IMR-90 (cell line): ENCODE data around the gene BTD. TPM values are rescaled to one million over a fixed set of nuclear protein-coding genes. Genes with fewer than 3 reads are reported as not detected.
A peak's percentile ranks its signal among the peaks of the same experiment; 100 is the strongest.

Experiments used
- ATAC-seq: fragments of 200-7000 bp; cut with Tn5 transposase; 2 replicates; pipeline ENCODE4 v1.9.1; 2020; ENCODE audit warnings: low read depth, mild to moderate bottlenecking, moderate library complexity
- BruUV-seq: library from RNA; stranded (reverse); fragments of 400-500 nt; replicated peaks from 2 replicates; lab custom pipeline; 2021; lab: Mats Ljungman, UMichigan
- CTCF ChIA-PET: fragments of 300-600 bp; formaldehyde crosslinking; extraction: SDS; loops from one replicate; lab custom pipeline; 2021; ENCODE audit warnings: antibody characterized with exemption; lab: Yijun Ruan, JAX
- POLR2A ChIA-PET: fragments of 300-600 bp; sonication (Branson Sonifier 250); formaldehyde crosslinking; loops from one replicate; lab custom pipeline; 2022; ENCODE audit warnings: antibody characterized with exemption; ENCODE audit not compliant: unreplicated experiment; lab: Charles Lee
- DNase-seq: peaks from one replicate; pipeline ENCODE4 v3.0.0; 2013
- H2AFZ ChIP-seq: replicated peaks from 2 replicates; pipeline ENCODE3; 2013; ENCODE audit warnings: low read length, mild to moderate bottlenecking; ENCODE audit not compliant: poor library complexity
- H2AK5ac ChIP-seq: 2 replicates; pipeline ENCODE4 v1.6.1; 2013; ENCODE audit warnings: low read depth, low read length, inconsistent platforms
- H2AK9ac ChIP-seq: replicated peaks from 2 replicates; pipeline ENCODE3; 2013; ENCODE audit warnings: mild to moderate bottlenecking, low read depth, low read length, moderate library complexity; ENCODE audit not compliant: poor library complexity
- H2BK120ac ChIP-seq: 2 replicates; pipeline ENCODE4 v1.6.1; 2013; ENCODE audit warnings: low read depth, low read length, inconsistent platforms
- H2BK15ac ChIP-seq: 3 replicates; pipeline ENCODE4 v1.6.1; 2013; ENCODE audit warnings: low read depth, low read length, inconsistent platforms
- H2BK20ac ChIP-seq: 2 replicates; pipeline ENCODE4 v1.6.1; 2013; ENCODE audit warnings: low read depth, mild to moderate bottlenecking, inconsistent platforms, low read length, moderate library complexity
- H2BK5ac ChIP-seq: 2 replicates; pipeline ENCODE4 v1.6.1; 2013; ENCODE audit warnings: mild to moderate bottlenecking, low read depth, low read length, inconsistent platforms; ENCODE audit not compliant: poor library complexity, severe bottlenecking
- H3K14ac ChIP-seq: replicated peaks from 2 replicates; pipeline ENCODE4 v1.6.1; 2013; ENCODE audit warnings: low read depth, low read length, inconsistent platforms
- H3K18ac ChIP-seq: 2 replicates; pipeline ENCODE4 v1.6.1; 2013; ENCODE audit warnings: low read depth, low read length, control low read depth
- H3K23ac ChIP-seq: 2 replicates; pipeline ENCODE4 v1.6.1; 2013; ENCODE audit warnings: low read depth, low read length, inconsistent platforms
- H3K27ac ChIP-seq: 2 replicates; pipeline ENCODE4 v1.5.1; 2013; ENCODE audit warnings: mild to moderate bottlenecking, control low read depth, low read length; ENCODE audit not compliant: insufficient read depth
- H3K27me3 ChIP-seq: 2 replicates; pipeline ENCODE4 v1.6.1; 2013; ENCODE audit warnings: low read length; ENCODE audit not compliant: control insufficient read depth, insufficient read depth
- H3K36me3 ChIP-seq: 2 replicates; pipeline ENCODE4 v1.6.1; 2013; ENCODE audit warnings: low read length, mixed read lengths; ENCODE audit not compliant: control insufficient read depth, insufficient read depth
- H3K4ac ChIP-seq: 2 replicates; pipeline ENCODE4 v1.6.1; 2013; ENCODE audit warnings: low read depth, low read length, inconsistent platforms
- H3K4me1 ChIP-seq: 2 replicates; pipeline ENCODE4 v1.6.1; 2013; ENCODE audit warnings: low read length, mixed read lengths; ENCODE audit not compliant: control insufficient read depth, insufficient read depth
- H3K4me2 ChIP-seq: 2 replicates; pipeline ENCODE4 v1.6.1; 2013; ENCODE audit warnings: low read depth, mild to moderate bottlenecking, control low read depth, low read length, moderate library complexity
- H3K4me3 ChIP-seq: 2 replicates; pipeline ENCODE4 v1.5.1; 2013; ENCODE audit warnings: low read depth, mild to moderate bottlenecking, control low read depth, low read length, moderate library complexity; ENCODE audit not compliant: insufficient read depth
- H3K56ac ChIP-seq: 2 replicates; pipeline ENCODE4 v1.6.1; 2013; ENCODE audit warnings: low read length, inconsistent platforms; ENCODE audit not compliant: insufficient read depth; ENCODE audit errors: extremely low read depth
- H3K79me1 ChIP-seq, 2 experiments: 2 replicates each; pipeline ENCODE4 v1.6.1; 2013; ENCODE audit warnings: low read length in 2 of 2, inconsistent platforms in 1 of 2, low read depth in 1 of 2
- H3K9ac ChIP-seq: 2 replicates; pipeline ENCODE4 v1.6.1; 2013; ENCODE audit warnings: low read depth, low read length, control low read depth
- H3K9me1 ChIP-seq: 2 replicates; pipeline ENCODE4 v1.6.1; 2013; ENCODE audit warnings: low read length, inconsistent platforms; ENCODE audit not compliant: insufficient read depth
- H3K9me3 ChIP-seq: 2 replicates; pipeline ENCODE4 v1.6.1; 2013; ENCODE audit warnings: low read length; ENCODE audit not compliant: control insufficient read depth, insufficient read depth
- H4K20me1 ChIP-seq: 2 replicates; pipeline ENCODE4 v1.6.1; 2013; ENCODE audit warnings: low read length, inconsistent platforms; ENCODE audit not compliant: insufficient read depth
- H4K5ac ChIP-seq: 2 replicates; pipeline ENCODE4 v1.6.1; 2013; ENCODE audit warnings: mild to moderate bottlenecking, low read depth, low read length, control low read depth
- H4K8ac ChIP-seq, 2 experiments: 2 replicates each; pipeline ENCODE4 v1.6.1; 2013; ENCODE audit warnings: low read depth in 2 of 2, low read length in 2 of 2, control low read depth in 1 of 2, inconsistent platforms in 1 of 2
- H4K91ac ChIP-seq: 2 replicates; pipeline ENCODE4 v1.6.1; 2013; ENCODE audit warnings: low read depth, low read length, inconsistent platforms; ENCODE audit not compliant: insufficient read depth
- BHLHE40 ChIP-seq: fragments of 150-350 bp; IDR thresholded peaks from 2 replicates; pipeline ENCODE4 v1.6.1; 2016; ENCODE audit warnings: mild to moderate bottlenecking, low read depth, low read length
- CHD1 ChIP-seq: IDR thresholded peaks from 2 replicates; pipeline ENCODE4 v1.6.1; 2012; ENCODE audit warnings: low read depth, low read length, improper control_type of control experiment
- FOS ChIP-seq: fragments of 150-350 bp; IDR thresholded peaks from 2 replicates; pipeline ENCODE4 v1.6.1; 2016; ENCODE audit warnings: low read depth, low read length
- MAFK ChIP-seq: IDR thresholded peaks from 2 replicates; pipeline ENCODE4 v1.6.1; 2012; ENCODE audit warnings: low read depth, low read length, improper control_type of control experiment
- MXI1 ChIP-seq: IDR thresholded peaks from 2 replicates; pipeline ENCODE4 v1.6.1; 2012; ENCODE audit warnings: low read depth, mild to moderate bottlenecking, low read length, moderate library complexity, borderline replicate concordance
- NFE2L2 ChIP-seq: fragments of 150-350 bp; IDR thresholded peaks from 2 replicates; pipeline ENCODE4 v1.6.1; 2016; ENCODE audit warnings: low read depth, mild to moderate bottlenecking, low read length
- RAD21 ChIP-seq: IDR thresholded peaks from 2 replicates; pipeline ENCODE4 v1.6.1; 2012; ENCODE audit warnings: low read length, improper control_type of control experiment
- RFX5 ChIP-seq: IDR thresholded peaks from 2 replicates; pipeline ENCODE4 v1.8.0; 2012; ENCODE audit warnings: low read depth, mild to moderate bottlenecking, low read length, moderate library complexity
- WGBS, 2 experiments: methylation state at CpG; one replicate each; pipeline versions ENCODE4 v1.1.5 to v1.1.7; 2013; ENCODE audit warnings: missing lambda C conversion rate in 2 of 2; ENCODE audit not compliant: insufficient read length in 1 of 2; ENCODE audit errors: extremely low coverage in 2 of 2; 5-methylcytosine and 5-hydroxymethylcytosine counted together
- dilution Hi-C: fragments of 300-500 bp; cut with HindIII; formaldehyde crosslinking; loops from one replicate; pipeline ENCODE4 v1.14.3; 2018; ENCODE audit warnings: low sequenced_read_pairs; ENCODE audit not compliant: unreplicated experiment
- in situ Hi-C: fragments of 300-500 bp; cut with MboI; formaldehyde crosslinking; loops from 3 replicates; pipeline ENCODE4 v1.14.3; 2019; ENCODE audit warnings: low sequenced_read_pairs, inconsistent platforms, mixed read lengths
- intact Hi-C: fragments of 100-400 bp; cut with micrococcal nuclease; formaldehyde crosslinking; loops from 2 replicates; pipeline ENCODE4 v1.10.0; 2022
- polyA plus RNA-seq, 3 experiments: library from polyadenylated mRNA; depleted of rRNA; stranded (reverse); fragments of >200 nt; gene quantifications; 2 replicates each; pipeline ENCODE4 v1.2.3, GENCODE V29; 2012; ENCODE audit warnings: low replicate concordance in 1 of 3
- total RNA-seq: library from RNA; depleted of rRNA; stranded (reverse); fragments of >200 nt; gene quantifications from 2 replicates; pipeline ENCODE4 v1.2.3, GENCODE V29; 2012
- TF ChIP-seq, protein P1 (sequence below): fragments of 150-350 bp; IDR thresholded peaks from 2 replicates; pipeline ENCODE4 v1.6.1; 2017; ENCODE audit warnings: mild to moderate bottlenecking, antibody characterized with exemption, low read length, low read depth

The BTD gene
- total and polyA plus RNA-seq, 2 of the 4 experiments (the other 2 are of a cell fraction) = 14.8 to 21.1 TPM

DNA sequence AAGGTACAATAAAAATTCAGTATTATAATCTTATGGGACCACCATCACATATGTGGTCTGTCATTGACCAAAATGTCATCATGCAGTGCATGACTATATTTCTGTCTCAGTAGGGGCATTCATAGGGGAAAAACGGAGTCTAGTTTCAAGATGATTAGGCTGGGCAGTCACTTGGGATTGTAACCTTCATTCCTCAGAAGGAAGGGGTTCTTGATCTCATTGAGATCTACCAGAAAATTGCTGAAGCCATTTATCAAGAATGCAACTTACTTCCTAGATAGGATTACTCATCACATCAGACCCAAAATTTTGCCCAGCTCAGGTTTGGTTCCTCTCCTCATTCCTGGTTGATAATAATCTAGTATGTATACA lies 37.3 kb downstream of the BTD start:
- H3K23ac ChIP-seq = no peak overlapping the region
- H3K9me3 ChIP-seq = no peaks in the 10 kb centered on the region
- dilution Hi-C loops (no loop called here), intact Hi-C loops (loop anchor here (10.0 kb wide), 1 partner anchor 606 kb away; no protein-coding TSS in a partner anchor), in situ Hi-C loops (loop anchor here (25.0 kb wide), 2 partner anchors 423 to 598 kb away; no protein-coding TSS in a partner anchor)
- H3K27me3 ChIP-seq = no peaks in the 10 kb centered on the region
- no peak overlapping the region for H3K9ac ChIP-seq
- H4K91ac ChIP-seq = peak overlapping the region; percentile 20; the same call in 1 of the 2 replicates
- no peak overlapping the region for H3K27ac ChIP-seq
- H2BK15ac ChIP-seq = peak overlapping the region; percentile 62; the same call in 2 of the 3 replicates
- no peak overlapping the region; the same call in 1 of the 2 replicates for H2AK5ac ChIP-seq
- no peak overlapping the region for H3K18ac ChIP-seq
- peaks cover 6 to 24% of the 10 kb centered on the region in 2 experiments; a peak in 3 of 4 replicates for H3K79me1 ChIP-seq
- POLR2A ChIA-PET = no interaction called here
- H4K8ac ChIP-seq = no peak overlapping the region; a peak in 1 of 4 replicates
- H2AK9ac ChIP-seq = no peak overlapping the region
- peak overlapping the region; percentile 46; the same call in 1 of the 2 replicates for H3K4ac ChIP-seq
- H4K20me1 ChIP-seq = no peaks in the 10 kb centered on the region
- H2BK120ac ChIP-seq = peak overlapping the region; percentile 37; the same call in 1 of the 2 replicates
- H3K14ac ChIP-seq = 0 out of 2 replicates have a peak overlapping the region, but pooled peaks have one; percentile 46
- no peak overlapping the region for H4K5ac ChIP-seq
- no peak overlapping the region for H3K56ac ChIP-seq
- no peak overlapping the region for H3K4me3 ChIP-seq
- peaks cover 15% of the 10 kb centered on the region for H3K9me1 ChIP-seq
- WGBS, 2 experiments = no CpG with 5 or more reads among the region's 1 CpG
- BruUV-seq = no TSS peak
- DNase-seq (no peak), ATAC-seq (no peak)
- H2AFZ ChIP-seq = no peak overlapping the region
- peak overlapping the region; percentile 51; the same call in 1 of the 2 replicates for H2BK20ac ChIP-seq
- H3K4me2 ChIP-seq = no peak overlapping the region
- no peaks in the 10 kb centered on the region for H3K36me3 ChIP-seq
- TF ChIP-seq FOS (no peak), BHLHE40 (no peak), CHD1 (no peak), RAD21 (no peak), MXI1 (no peak), MAFK (no peak), NFE2L2 (no peak), RFX5 (no peak)
- TF ChIP-seq, protein P1, sequence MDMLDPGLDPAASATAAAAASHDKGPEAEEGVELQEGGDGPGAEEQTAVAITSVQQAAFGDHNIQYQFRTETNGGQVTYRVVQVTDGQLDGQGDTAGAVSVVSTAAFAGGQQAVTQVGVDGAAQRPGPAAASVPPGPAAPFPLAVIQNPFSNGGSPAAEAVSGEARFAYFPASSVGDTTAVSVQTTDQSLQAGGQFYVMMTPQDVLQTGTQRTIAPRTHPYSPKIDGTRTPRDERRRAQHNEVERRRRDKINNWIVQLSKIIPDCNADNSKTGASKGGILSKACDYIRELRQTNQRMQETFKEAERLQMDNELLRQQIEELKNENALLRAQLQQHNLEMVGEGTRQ = no peak
- CTCF ChIA-PET = no interaction called here
- peaks cover 21% of the 10 kb centered on the region for H3K4me1 ChIP-seq
- H2BK5ac ChIP-seq = peak overlapping the region; percentile 25
